ENCODE measurements around the gene ZNF814.
"Not testable (repeated sequence)": the region's sequence is repeated elsewhere in the genome, so short reads cannot be mapped to it uniquely, and the experiment has no call there.

The ZNF814 gene

GRCh38 chr19:57815247-57816075 is 73.4 kb downstream of the ZNF814 start:
- DNase-seq (ENCODE audit: low spot score), result no peak

- DNase-seq (ENCODE audit: low spot score), result peak; percentile 97
These were observed 74.2 kb downstream of the ZNF814 start, which contains the start of gene ZNF552 for GRCh38 chr19:57814505-57815246. ZNF552 (minus strand) TSS chr19:57814913; CDS start chr19:57814743, 170 bp downstream.

DNA sequence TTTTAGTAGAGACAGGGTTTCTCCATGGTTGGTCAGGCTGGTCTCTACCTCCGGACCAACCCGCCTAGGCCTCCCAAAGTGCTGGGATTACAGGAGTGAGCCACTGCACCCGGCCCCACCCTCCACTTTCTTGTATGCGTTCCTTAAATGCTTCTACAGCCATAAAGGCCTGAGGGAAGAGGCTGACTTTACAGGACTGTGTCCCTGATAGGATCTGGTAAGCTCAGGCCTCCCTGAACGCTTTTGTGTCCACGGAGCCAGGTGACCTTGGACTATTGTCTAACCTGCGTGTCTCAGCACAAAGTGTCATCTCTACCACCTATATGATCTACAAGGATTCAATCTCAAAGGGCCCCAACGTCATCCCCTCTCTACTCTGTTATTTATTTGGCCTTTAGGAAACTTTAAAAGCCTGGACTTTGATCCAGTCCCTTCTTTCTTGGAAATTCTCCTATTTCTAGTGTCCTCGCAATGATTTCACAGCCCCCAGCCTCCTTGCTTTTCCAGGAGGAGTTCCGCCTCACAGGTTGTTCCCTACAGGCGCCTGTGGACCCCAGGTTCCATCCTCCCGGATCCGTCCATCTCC is 74.8 kb downstream of the ZNF814 start:
- no peak for DNase-seq (ENCODE audit: low spot score)

DNA sequence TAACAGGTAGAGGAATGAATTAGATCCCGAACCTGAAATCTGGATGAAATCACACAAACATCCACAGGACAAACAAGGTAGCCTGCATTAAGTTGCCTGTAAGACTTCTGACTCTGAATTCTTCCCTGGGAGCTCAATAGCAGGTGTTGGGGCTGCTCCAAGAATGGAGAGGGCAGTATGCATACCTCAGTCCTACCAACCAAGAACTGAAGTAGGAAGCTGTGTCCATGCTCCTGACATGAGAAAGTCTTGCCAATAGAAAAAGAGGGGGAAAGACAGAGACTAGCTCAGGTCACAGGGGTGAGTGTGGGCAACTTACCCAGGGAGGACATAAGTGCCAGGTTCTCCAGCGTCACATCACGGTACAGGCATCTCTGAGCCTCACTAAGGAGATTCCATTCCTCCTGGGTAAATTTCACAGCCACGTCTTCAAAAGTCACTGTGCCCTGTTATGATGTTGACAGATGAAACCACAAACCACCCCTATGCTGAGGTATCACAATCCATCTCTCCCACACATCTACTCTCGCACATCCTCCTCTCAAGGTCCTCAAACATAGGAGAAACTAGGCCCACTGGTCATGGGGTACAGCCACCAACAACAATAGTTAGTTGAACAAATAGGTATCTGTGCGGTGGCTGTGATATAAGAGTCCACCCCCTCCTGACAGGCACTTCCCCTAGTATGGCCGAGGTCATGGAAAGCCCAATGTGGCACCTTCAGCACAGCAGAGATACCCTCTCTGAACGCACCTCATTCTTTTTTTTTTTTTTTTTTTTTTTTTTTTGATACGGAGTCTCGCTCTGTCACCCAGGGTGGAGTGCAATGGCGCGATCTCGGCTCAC is 75.6 kb downstream of the ZNF814 start:
- DNase-seq (ENCODE audit: low spot score), result not testable (repeated sequence)

- no peak for DNase-seq (ENCODE audit: low spot score)
These were observed 76.6 kb downstream of the ZNF814 start for GRCh38 chr19:57812226-57812625.

DNA sequence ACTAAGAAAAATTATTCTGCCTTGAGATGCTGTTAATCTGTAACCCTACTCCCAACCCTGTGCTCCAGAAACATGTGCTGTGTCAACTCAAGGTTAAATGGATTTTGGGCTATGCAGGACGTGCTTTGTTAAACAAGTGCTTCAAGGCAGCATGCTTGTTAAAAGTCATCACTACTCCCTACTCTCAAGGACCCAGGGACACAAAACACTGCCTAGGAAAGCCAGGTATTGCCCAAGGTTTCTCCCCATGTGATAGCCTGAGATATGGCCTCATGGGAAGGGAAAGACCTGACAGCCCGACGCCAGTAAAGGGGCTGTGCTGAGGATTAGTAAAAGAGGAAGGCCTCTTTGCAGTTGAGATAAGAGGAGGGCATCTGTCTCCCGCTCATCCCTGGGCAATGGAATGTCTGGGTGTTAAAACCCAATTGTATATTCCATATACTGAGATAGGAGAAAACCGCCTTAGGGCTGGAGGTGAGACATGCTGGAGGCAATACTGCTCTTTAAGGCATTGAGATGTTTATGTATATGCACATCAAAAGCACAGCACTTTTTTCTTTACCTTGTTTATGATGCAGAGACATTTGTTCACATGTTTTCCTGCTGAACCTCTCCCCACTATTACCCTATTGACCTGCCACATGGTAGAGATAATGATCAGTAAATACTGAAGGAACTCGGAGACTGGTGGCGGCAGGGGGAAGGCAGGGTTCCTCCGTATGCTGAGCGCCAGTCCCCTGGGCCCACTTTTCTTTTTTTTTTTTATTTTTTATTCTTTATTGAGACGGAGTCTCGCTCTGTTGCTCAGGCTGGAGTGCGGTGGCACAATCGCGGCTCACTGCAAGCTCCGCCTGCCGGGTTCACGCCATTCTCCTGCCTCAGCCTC is 78.2 kb downstream of the ZNF814 start:
- DNase-seq (ENCODE audit: low spot score), result not testable (repeated sequence)

GRCh38 chr19:57807541-57807940 is 81.3 kb downstream of the ZNF814 start:
- DNase-seq (ENCODE audit: low spot score), result no peak

DNA sequence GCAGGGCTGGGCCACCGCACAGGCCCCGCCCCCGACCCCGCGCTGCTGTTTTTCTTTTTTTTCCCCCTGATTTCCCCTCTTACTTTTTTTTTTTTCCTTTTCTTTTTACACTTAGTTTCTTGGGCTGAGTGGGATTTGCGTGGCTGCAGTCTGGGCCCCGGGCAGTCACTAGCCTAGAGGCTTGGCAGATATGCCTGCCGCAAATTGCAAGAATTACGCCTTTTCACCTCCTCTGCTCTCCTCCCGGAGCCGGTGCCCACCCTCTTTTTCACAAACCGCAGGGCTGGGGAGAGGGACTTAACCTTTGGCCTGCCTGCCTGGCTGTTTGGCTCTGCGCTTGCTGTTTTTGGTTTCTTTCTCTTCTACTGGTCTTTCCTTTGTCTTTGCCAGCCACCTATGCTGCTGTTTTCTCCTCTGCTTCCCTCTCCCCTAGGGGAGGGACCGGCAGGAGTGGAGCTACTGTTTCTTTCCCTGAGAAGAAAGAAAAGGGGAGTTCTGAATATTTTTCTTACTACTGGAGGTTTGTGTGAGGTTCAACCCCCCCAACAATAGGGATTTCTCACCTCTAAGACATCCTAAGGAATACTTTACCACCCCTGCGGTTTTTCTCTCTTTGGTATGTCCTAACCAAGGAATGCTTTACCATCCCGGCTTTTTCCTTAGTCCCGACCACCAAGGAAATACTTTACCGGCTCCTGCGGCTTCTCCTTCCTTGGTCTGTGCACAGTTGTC is 85.1 kb downstream of the ZNF814 start:
- DNase-seq (ENCODE audit: low spot score), result peak; percentile 53

- DNase-seq (ENCODE audit: low spot score), result no peak
These were observed 85.6 kb downstream of the ZNF814 start for GRCh38 chr19:57803265-57803593.

- no peak for DNase-seq (ENCODE audit: low spot score)
These were observed 86.6 kb downstream of the ZNF814 start for GRCh38 chr19:57802269-57802668.

DNA sequence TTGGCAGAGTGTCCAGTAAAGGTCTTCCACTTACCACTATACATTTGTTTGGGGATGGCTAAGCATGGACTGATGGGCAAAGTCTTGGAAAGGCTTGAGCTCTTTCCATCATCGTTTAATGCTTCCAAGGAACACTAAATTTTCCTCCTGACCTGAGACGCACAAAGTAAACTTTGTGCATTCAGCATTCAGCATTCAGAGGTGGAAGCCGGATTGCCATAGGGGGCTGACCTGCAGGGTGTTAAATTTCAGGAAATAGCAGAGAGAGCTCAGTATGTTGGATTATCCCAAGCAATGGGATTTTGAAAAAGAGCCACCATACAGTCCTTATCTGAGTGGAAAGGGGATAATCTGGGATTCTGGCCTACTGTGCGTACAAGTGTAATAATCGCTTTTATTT is 88.1 kb downstream of the ZNF814 start:
- no peak for DNase-seq (ENCODE audit: low spot score)

Measured in RKO (cell line).